HG03439 (cell line): ENCODE data around the gene SIGLEC7.

ENCODE experiments used
- ATAC-seq: cut with Tn5 transposase; IDR thresholded peaks from one replicate; pipeline ENCODE4 v1.9.1; 2021; ENCODE audit warnings: mild to moderate bottlenecking, moderate library complexity; ENCODE audit not compliant: unreplicated experiment

Gene SIGLEC7

GRCh38 chr19:51116736-51117286, 25.3 kb upstream of the SIGLEC7 start:
- ATAC-seq, result no peak

DNA sequence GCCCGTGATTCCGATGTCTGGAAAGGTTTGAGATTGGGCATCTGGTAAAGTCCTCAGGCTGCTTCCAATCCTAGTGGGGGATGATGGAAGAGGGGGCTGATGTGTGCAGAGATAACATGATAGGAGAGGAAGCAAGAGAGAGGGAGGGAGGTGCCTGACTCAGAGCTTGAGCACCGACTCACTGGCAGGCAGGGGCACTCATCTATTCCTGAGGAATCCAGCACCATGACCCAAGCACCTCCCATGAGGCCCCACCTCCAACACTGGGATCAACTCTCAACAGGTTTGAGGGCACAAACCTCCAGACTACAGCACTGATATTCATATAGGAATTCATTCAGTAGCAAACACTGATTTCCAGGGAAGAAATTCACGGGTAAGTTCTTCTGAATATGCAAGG, 23.0 kb upstream of the SIGLEC7 start:
- ATAC-seq, result no peak

DNA sequence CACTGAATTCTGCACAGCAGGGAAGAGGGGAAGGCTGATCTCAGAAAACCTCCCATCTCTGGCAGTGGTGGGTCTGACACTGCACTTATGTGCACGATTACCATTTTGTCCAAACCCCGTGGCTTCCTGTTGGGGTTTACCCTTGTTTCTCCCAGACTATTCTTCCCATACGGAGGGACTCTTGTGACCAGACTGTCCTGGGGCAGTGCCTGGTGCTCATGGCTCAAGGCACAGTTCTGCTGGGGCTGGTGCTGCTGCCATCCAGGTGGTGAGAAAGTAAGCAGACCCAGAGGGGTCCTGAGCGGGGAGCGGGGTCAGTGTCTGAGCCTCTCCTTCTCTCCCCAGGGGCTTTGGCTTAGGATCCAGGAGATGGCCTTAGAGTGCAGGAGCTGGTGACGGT, 22.5 kb upstream of the SIGLEC7 start:
- no peak for ATAC-seq

DNA sequence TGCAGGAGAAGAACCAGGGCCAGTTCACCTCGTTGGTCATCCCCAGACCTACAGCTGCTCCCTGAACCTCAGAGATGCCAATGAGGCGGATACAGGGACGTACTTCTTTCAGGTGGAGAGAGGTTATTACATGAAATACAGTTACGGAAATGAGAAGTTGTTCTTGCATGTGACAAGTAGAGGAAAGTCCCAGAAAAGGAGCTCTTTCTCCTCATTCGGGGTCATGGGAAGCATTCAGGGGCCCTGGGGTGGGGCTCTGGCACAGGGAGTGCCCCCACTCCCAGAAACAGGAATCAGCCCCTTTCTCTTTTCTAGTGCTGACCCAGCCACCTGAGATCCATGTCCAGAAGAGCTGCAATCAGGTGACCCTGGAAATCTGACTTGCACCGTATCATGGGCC, 21.9 kb upstream of the SIGLEC7 start:
- ATAC-seq, result no peak

DNA sequence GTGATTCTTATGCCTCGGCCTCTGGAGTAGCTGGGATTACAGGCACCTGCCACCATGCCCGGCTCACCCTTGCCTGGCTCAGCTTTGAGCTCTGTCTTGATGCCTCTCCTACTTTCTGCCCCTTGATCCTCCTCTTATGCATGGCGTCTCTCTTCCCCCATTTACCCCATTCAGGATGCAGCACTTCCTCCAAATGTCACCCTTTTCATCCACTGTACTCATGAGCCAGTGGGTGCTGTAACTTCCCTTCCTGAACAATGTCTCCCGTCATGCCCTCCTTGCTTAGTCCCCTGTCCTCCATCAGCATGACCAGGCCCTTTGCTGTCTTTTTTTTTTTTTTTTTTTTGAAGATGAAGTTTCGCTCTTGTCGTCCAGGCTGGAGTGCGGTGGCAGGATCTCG, 20.8 kb upstream of the SIGLEC7 start:
- ATAC-seq, result no peak

GRCh38 chr19:51122112-51122981, 19.8 kb upstream of the SIGLEC7 start:
- no peak for ATAC-seq

DNA sequence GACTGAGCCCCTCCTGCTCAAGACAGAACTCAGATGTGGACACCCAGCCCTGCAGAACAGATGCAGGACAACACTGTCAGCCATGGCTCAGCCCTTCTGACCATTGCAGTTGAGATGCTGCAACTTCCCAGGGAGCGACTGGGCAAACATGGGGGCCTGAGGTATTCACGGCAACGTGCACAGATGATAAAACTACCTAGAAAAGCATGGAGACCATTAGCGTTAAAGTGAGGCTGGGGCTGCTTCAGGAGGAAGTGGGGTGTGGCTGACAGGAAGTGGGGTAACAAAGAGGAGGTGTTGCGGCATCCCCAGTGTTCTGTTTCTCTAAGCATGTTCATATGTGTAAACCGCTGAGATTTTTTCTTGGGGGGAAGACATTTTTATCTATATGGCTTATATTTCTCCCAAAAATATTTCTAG, 18.7 kb upstream of the SIGLEC7 start:
- no peak for ATAC-seq

DNA sequence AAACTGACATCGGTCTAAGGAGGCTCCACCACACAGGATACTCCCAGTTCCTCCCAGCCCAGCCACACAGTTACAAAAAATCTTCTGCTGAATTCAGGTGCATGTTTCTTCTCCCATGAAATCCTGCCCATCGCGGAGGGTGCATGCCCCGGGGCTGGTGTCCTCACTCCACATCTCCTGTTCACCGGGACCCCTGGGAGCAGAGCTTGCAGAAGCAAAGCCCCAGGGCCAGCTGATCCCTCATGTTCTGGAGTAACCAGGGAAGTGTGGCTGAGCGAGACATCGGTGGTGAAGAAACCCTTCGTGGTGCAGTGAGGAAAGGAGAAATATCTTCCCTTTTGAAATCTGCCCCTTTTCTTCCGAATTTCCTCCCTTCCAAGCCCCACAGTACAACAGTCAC, 18.3 kb upstream of the SIGLEC7 start:
- no peak for ATAC-seq

GRCh38 chr19:51124216-51124615, 17.9 kb upstream of the SIGLEC7 start:
- no peak for ATAC-seq

DNA sequence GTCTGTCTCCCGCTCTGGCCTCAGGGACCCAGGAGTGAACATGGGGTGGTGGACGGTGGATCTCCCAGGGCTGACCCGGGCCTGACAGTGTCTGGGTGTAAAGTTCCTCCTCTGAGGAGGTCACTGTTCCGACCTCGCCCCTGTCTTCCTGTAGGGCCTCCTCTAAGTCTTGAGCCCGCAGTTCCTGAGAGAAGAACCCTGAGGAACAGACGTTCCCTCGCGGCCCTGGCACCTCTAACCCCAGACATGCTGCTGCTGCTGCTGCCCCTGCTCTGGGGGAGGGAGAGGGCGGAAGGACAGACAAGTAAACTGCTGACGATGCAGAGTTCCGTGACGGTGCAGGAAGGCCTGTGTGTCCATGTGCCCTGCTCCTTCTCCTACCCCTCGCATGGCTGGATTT, 17.4 kb upstream of the SIGLEC7 start, which contains the start of gene SIGLEC9:
SIGLEC9 (plus strand) TSS at position 178 of the 400 bp plus-strand sequence; CDS start at position 247, 69 bp downstream.
- ATAC-seq, result no peak

- ATAC-seq, result no peak
These were observed 16.6 kb upstream of the SIGLEC7 start for GRCh38 chr19:51125421-51126075.

DNA sequence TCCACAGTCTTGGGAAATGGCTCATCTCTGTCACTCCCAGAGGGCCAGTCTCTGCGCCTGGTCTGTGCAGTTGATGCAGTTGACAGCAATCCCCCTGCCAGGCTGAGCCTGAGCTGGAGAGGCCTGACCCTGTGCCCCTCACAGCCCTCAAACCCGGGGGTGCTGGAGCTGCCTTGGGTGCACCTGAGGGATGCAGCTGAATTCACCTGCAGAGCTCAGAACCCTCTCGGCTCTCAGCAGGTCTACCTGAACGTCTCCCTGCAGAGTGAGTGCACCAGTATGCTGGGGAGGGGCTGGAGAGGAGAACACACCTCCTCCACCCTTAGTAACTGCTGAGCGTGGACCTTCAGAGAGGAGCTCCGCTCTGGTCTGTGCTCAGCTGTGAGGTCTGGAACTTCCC, 15.1 kb upstream of the SIGLEC7 start:
- ATAC-seq, result no peak

DNA sequence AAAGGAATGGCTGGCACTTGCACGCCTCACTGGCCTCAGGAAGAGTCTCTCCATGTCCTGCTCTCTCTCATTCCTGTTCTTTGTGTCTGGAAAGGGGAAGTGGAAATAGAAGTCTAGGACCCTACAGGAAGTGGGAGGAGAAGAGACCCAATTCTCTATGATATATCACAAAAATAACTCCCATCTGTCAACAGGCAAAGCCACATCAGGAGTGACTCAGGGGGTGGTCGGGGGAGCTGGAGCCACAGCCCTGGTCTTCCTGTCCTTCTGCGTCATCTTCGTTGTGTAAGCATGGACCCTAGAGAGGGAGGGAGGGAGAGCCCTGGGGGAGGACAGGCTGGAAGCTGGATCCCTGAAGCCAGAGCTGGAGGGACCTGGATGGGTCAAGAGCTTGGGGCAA, 14.3 kb upstream of the SIGLEC7 start:
- ATAC-seq, result no peak

- ATAC-seq, result no peak
These were observed 13.9 kb upstream of the SIGLEC7 start for GRCh38 chr19:51128227-51128626.

DNA sequence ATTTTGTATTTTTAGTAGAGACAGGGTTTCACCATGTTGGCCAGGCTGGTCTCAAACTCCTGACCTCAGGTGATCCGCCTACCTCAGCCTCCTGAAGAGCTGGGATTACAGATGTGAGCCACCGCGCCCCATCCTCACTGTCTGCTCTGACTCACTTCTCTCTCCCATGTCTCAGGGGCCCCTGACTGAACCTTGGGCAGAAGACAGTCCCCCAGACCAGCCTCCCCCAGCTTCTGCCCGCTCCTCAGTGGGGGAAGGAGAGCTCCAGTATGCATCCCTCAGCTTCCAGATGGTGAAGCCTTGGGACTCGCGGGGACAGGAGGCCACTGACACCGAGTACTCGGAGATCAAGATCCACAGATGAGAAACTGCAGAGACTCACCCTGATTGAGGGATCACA, 12.4 kb upstream of the SIGLEC7 start:
- ATAC-seq, result no peak

DNA sequence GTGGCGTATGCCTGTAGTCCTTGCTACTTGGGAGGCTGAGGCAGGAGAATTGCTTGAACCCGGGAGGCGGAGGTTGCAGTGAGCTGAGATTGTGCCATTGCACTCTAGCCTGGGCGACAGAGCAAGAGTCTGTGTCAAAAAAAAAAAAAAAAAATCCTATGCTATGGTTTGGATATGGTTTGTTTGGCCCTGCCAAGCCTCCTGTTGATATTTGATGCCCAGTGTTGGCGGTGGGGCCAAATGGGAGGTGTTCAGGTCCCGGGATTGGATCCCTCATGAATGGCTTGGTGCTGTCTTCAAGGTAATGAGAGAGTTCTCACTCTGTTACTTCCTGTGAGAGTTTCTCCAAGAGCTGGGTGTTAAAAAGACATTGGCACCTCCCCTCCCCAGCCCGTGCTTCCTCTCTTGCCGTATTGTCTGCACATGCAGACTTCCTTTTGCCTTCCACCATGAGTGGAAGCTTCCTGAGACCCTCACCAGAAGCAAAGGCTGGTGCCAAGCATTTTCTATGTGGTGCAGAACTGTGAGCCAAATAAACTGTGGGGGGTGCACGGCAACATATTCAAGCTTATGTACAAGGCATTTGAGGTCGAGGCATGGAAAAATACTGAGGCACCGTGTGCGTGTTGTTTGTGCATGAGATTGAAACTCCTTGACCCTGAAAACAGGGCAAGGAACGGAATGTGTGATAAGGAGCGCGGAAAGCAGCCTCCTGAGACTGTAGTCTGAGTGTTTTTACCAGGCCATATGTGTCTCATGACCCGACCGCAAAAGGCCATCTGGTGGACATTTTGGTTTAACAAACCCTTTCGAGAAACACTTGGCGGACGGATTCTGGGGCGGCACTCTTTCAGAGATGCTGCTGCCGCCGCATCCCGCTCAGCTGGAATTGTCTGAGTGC, 10.1 kb upstream of the SIGLEC7 start:
- no peak for ATAC-seq

DNA sequence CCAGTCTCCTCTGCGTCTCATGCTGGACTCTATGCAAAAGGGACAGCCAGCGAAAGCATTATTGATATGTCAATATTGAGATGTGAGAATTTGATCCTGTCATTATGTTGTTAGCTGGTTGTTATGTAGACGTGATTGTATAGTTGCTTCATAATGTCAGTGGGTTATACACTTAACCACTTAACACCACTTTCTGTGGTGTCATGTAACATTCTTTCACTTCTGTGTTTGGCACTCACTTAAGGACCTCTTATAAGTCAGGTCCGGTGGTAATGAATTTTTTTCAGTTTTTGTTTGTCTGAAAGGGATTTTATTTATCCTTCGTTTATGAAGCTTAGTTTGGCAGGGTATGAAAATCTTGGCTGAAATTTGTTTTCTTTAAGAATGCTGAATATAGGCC, 7.1 kb upstream of the SIGLEC7 start:
- ATAC-seq, result no peak

DNA sequence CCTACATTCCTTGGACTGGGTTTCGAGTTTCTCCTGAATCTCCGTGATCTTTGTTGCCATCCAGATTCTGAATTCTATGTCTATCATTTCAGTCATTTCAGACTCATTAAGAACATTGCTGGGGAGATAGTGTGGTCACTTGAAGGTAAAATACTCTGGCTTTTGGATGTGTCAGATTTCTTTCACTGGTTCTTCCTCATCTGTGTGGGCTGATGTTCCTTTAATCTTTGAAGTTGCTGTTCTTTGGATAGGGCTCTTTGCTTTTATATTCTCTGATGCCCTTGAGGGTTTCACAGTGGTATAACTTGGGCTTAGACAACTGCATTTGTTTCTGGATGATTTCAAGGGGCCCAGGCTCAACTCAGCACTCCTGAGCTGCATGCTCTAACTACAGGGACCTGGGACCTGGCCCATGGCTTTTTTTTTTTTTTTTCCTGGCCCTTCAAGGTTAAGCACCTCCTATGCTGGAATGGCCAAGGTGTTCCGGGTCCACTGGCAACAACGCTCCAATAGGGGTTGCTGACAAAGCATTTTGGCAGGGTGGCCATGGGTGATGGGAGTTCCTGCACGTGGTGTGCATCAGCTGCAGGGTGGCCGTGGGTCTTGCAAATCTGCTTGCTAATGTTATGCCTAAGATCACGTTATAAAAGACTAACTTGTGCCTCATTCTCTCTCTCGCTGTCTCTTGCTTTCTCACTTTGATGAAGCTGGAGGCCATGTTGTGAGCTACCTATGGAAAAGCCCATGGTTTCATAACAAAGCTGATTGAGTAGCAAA, 5.9 kb upstream of the SIGLEC7 start:
- ATAC-seq, result no peak

- no peak for ATAC-seq
These were observed 5.1 kb upstream of the SIGLEC7 start for GRCh38 chr19:51136851-51137551.
